Umbilical cord (tissue), 1 donor: ENCODE results near the gene MYO7A. TPM values are rescaled to one million over a fixed set of nuclear protein-coding genes. Genes with fewer than 3 reads are reported as not detected.

ENCODE experiments used
- total RNA-seq: library from RNA; depleted of rRNA; stranded (reverse); fragments of >200 nt; gene quantifications from one replicate; pipeline ENCODE4 v1.2.3, GENCODE V29; 2014; ENCODE audit warnings: low replicate concordance; ENCODE audit not compliant: insufficient read depth

MYO7A gene
- total RNA-seq, 1 donor from 2014 or later = 7.0 TPM

Other genes with a start within 250 kb of the MYO7A start
- gene B3GNT6, start 93.8 kb upstream of the MYO7A start, total RNA-seq = 0.24 TPM
- gene CAPN5, start 61.3 kb upstream of the MYO7A start, total RNA-seq = 2.4 TPM
- not detected for gene OMP, start 25.4 kb upstream of the MYO7A start, total RNA-seq
- gene GDPD4, start 173.4 kb downstream of the MYO7A start, total RNA-seq = 0.48 TPM